IMR-90 (cell line): ENCODE results near the gene PPP2R1B. TPM values are rescaled to one million over a fixed set of nuclear protein-coding genes. Genes with fewer than 3 reads are reported as not detected.

ENCODE experiments used
- ATAC-seq: fragments of 200-7000 bp; cut with Tn5 transposase; 2 replicates; pipeline ENCODE4 v1.9.1; 2020; ENCODE audit warnings: low read depth, mild to moderate bottlenecking, moderate library complexity
- BruUV-seq: library from RNA; stranded (reverse); fragments of 400-500 nt; replicated peaks from 2 replicates; lab custom pipeline; 2021; lab: Mats Ljungman, UMichigan
- CTCF ChIA-PET: fragments of 300-600 bp; formaldehyde crosslinking; extraction: SDS; loops from one replicate; lab custom pipeline; 2021; ENCODE audit warnings: antibody characterized with exemption; lab: Yijun Ruan, JAX
- POLR2A ChIA-PET: fragments of 300-600 bp; sonication (Branson Sonifier 250); formaldehyde crosslinking; loops from one replicate; lab custom pipeline; 2022; ENCODE audit warnings: antibody characterized with exemption; ENCODE audit not compliant: unreplicated experiment; lab: Charles Lee
- DNase-seq: peaks from one replicate; pipeline ENCODE4 v3.0.0; 2013
- H2AFZ ChIP-seq: replicated peaks from 2 replicates; pipeline ENCODE3; 2013; ENCODE audit warnings: low read length, mild to moderate bottlenecking; ENCODE audit not compliant: poor library complexity
- H2AK5ac ChIP-seq: 2 replicates; pipeline ENCODE4 v1.6.1; 2013; ENCODE audit warnings: low read depth, low read length, inconsistent platforms
- H2AK9ac ChIP-seq: replicated peaks from 2 replicates; pipeline ENCODE3; 2013; ENCODE audit warnings: mild to moderate bottlenecking, low read depth, low read length, moderate library complexity; ENCODE audit not compliant: poor library complexity
- H2BK120ac ChIP-seq: 2 replicates; pipeline ENCODE4 v1.6.1; 2013; ENCODE audit warnings: low read depth, low read length, inconsistent platforms
- H2BK15ac ChIP-seq: 3 replicates; pipeline ENCODE4 v1.6.1; 2013; ENCODE audit warnings: low read depth, low read length, inconsistent platforms
- H2BK20ac ChIP-seq: 2 replicates; pipeline ENCODE4 v1.6.1; 2013; ENCODE audit warnings: low read depth, mild to moderate bottlenecking, inconsistent platforms, low read length, moderate library complexity
- H2BK5ac ChIP-seq: 2 replicates; pipeline ENCODE4 v1.6.1; 2013; ENCODE audit warnings: mild to moderate bottlenecking, low read depth, low read length, inconsistent platforms; ENCODE audit not compliant: poor library complexity, severe bottlenecking
- H3K14ac ChIP-seq: replicated peaks from 2 replicates; pipeline ENCODE4 v1.6.1; 2013; ENCODE audit warnings: low read depth, low read length, inconsistent platforms
- H3K18ac ChIP-seq: 2 replicates; pipeline ENCODE4 v1.6.1; 2013; ENCODE audit warnings: low read depth, low read length, control low read depth
- H3K23ac ChIP-seq: 2 replicates; pipeline ENCODE4 v1.6.1; 2013; ENCODE audit warnings: low read depth, low read length, inconsistent platforms
- H3K27ac ChIP-seq: 2 replicates; pipeline ENCODE4 v1.5.1; 2013; ENCODE audit warnings: mild to moderate bottlenecking, control low read depth, low read length; ENCODE audit not compliant: insufficient read depth
- H3K27me3 ChIP-seq: 2 replicates; pipeline ENCODE4 v1.6.1; 2013; ENCODE audit warnings: low read length; ENCODE audit not compliant: control insufficient read depth, insufficient read depth
- H3K36me3 ChIP-seq: 2 replicates; pipeline ENCODE4 v1.6.1; 2013; ENCODE audit warnings: low read length, mixed read lengths; ENCODE audit not compliant: control insufficient read depth, insufficient read depth
- H3K4ac ChIP-seq: 2 replicates; pipeline ENCODE4 v1.6.1; 2013; ENCODE audit warnings: low read depth, low read length, inconsistent platforms
- H3K4me1 ChIP-seq: 2 replicates; pipeline ENCODE4 v1.6.1; 2013; ENCODE audit warnings: low read length, mixed read lengths; ENCODE audit not compliant: control insufficient read depth, insufficient read depth
- H3K4me2 ChIP-seq: 2 replicates; pipeline ENCODE4 v1.6.1; 2013; ENCODE audit warnings: low read depth, mild to moderate bottlenecking, control low read depth, low read length, moderate library complexity
- H3K4me3 ChIP-seq: 2 replicates; pipeline ENCODE4 v1.5.1; 2013; ENCODE audit warnings: low read depth, mild to moderate bottlenecking, control low read depth, low read length, moderate library complexity; ENCODE audit not compliant: insufficient read depth
- H3K56ac ChIP-seq: 2 replicates; pipeline ENCODE4 v1.6.1; 2013; ENCODE audit warnings: low read length, inconsistent platforms; ENCODE audit not compliant: insufficient read depth; ENCODE audit errors: extremely low read depth
- H3K79me1 ChIP-seq, 2 experiments: 2 replicates each; pipeline ENCODE4 v1.6.1; 2013; ENCODE audit warnings: low read length in 2 of 2, inconsistent platforms in 1 of 2, low read depth in 1 of 2
- H3K9ac ChIP-seq: 2 replicates; pipeline ENCODE4 v1.6.1; 2013; ENCODE audit warnings: low read depth, low read length, control low read depth
- H3K9me1 ChIP-seq: 2 replicates; pipeline ENCODE4 v1.6.1; 2013; ENCODE audit warnings: low read length, inconsistent platforms; ENCODE audit not compliant: insufficient read depth
- H3K9me3 ChIP-seq: 2 replicates; pipeline ENCODE4 v1.6.1; 2013; ENCODE audit warnings: low read length; ENCODE audit not compliant: control insufficient read depth, insufficient read depth
- H4K20me1 ChIP-seq: 2 replicates; pipeline ENCODE4 v1.6.1; 2013; ENCODE audit warnings: low read length, inconsistent platforms; ENCODE audit not compliant: insufficient read depth
- H4K5ac ChIP-seq: 2 replicates; pipeline ENCODE4 v1.6.1; 2013; ENCODE audit warnings: mild to moderate bottlenecking, low read depth, low read length, control low read depth
- H4K8ac ChIP-seq, 2 experiments: 2 replicates each; pipeline ENCODE4 v1.6.1; 2013; ENCODE audit warnings: low read depth in 2 of 2, low read length in 2 of 2, control low read depth in 1 of 2, inconsistent platforms in 1 of 2
- H4K91ac ChIP-seq: 2 replicates; pipeline ENCODE4 v1.6.1; 2013; ENCODE audit warnings: low read depth, low read length, inconsistent platforms; ENCODE audit not compliant: insufficient read depth
- BHLHE40 ChIP-seq: fragments of 150-350 bp; IDR thresholded peaks from 2 replicates; pipeline ENCODE4 v1.6.1; 2016; ENCODE audit warnings: mild to moderate bottlenecking, low read depth, low read length
- CEBPB ChIP-seq: IDR thresholded peaks from 2 replicates; pipeline ENCODE4 v1.6.1; 2012; ENCODE audit warnings: low read depth, low read length, improper control_type of control experiment
- CHD1 ChIP-seq: IDR thresholded peaks from 2 replicates; pipeline ENCODE4 v1.6.1; 2012; ENCODE audit warnings: low read depth, low read length, improper control_type of control experiment
- FOS ChIP-seq: fragments of 150-350 bp; IDR thresholded peaks from 2 replicates; pipeline ENCODE4 v1.6.1; 2016; ENCODE audit warnings: low read depth, low read length
- MAFK ChIP-seq: IDR thresholded peaks from 2 replicates; pipeline ENCODE4 v1.6.1; 2012; ENCODE audit warnings: low read depth, low read length, improper control_type of control experiment
- MAZ ChIP-seq: IDR thresholded peaks from 2 replicates; pipeline ENCODE4 v1.6.1; 2012; ENCODE audit warnings: low read depth, mild to moderate bottlenecking, low read length, improper control_type of control experiment, moderate library complexity, borderline replicate concordance
- MXI1 ChIP-seq: IDR thresholded peaks from 2 replicates; pipeline ENCODE4 v1.6.1; 2012; ENCODE audit warnings: low read depth, mild to moderate bottlenecking, low read length, moderate library complexity, borderline replicate concordance
- NFE2L2 ChIP-seq: fragments of 150-350 bp; IDR thresholded peaks from 2 replicates; pipeline ENCODE4 v1.6.1; 2016; ENCODE audit warnings: low read depth, mild to moderate bottlenecking, low read length
- POLR2A ChIP-seq: IDR thresholded peaks from 2 replicates; pipeline ENCODE4 v1.6.1; 2012; ENCODE audit warnings: mild to moderate bottlenecking, low read depth, low read length
- RAD21 ChIP-seq: IDR thresholded peaks from 2 replicates; pipeline ENCODE4 v1.6.1; 2012; ENCODE audit warnings: low read length, improper control_type of control experiment
- RFX5 ChIP-seq: IDR thresholded peaks from 2 replicates; pipeline ENCODE4 v1.8.0; 2012; ENCODE audit warnings: low read depth, mild to moderate bottlenecking, low read length, moderate library complexity
- SMC3 ChIP-seq: fragments of 150-350 bp; IDR thresholded peaks from 2 replicates; pipeline ENCODE4 v1.6.1; 2016; ENCODE audit warnings: low read depth, mild to moderate bottlenecking, antibody characterized with exemption, low read length, moderate library complexity
- USF2 ChIP-seq: fragments of 150-350 bp; IDR thresholded peaks from 2 replicates; pipeline ENCODE4 v1.6.1; 2017; ENCODE audit warnings: mild to moderate bottlenecking, antibody characterized with exemption, low read length, low read depth
- WGBS, 2 experiments: methylation state at CpG; one replicate each; pipeline versions ENCODE4 v1.1.5 to v1.1.7; 2013; ENCODE audit warnings: missing lambda C conversion rate in 2 of 2; ENCODE audit not compliant: insufficient read length in 1 of 2; ENCODE audit errors: extremely low coverage in 2 of 2; 5-methylcytosine and 5-hydroxymethylcytosine counted together
- dilution Hi-C: fragments of 300-500 bp; cut with HindIII; formaldehyde crosslinking; loops from one replicate; pipeline ENCODE4 v1.14.3; 2018; ENCODE audit warnings: low sequenced_read_pairs; ENCODE audit not compliant: unreplicated experiment
- in situ Hi-C: fragments of 300-500 bp; cut with MboI; formaldehyde crosslinking; loops from 3 replicates; pipeline ENCODE4 v1.14.3; 2019; ENCODE audit warnings: low sequenced_read_pairs, inconsistent platforms, mixed read lengths
- intact Hi-C: fragments of 100-400 bp; cut with micrococcal nuclease; formaldehyde crosslinking; loops from 2 replicates; pipeline ENCODE4 v1.10.0; 2022
- polyA plus RNA-seq, 3 experiments: library from polyadenylated mRNA; depleted of rRNA; stranded (reverse); fragments of >200 nt; gene quantifications; 2 replicates each; pipeline ENCODE4 v1.2.3, GENCODE V29; 2012; ENCODE audit warnings: low replicate concordance in 1 of 3
- total RNA-seq: library from RNA; depleted of rRNA; stranded (reverse); fragments of >200 nt; gene quantifications from 2 replicates; pipeline ENCODE4 v1.2.3, GENCODE V29; 2012

PPP2R1B gene
- total and polyA plus RNA-seq, 2 of the 4 experiments (the other 2 are of a cell fraction): 23.0 to 62.9 TPM

- ATAC-seq (no peak), DNase-seq (no peak)
- Histone ChIP-seq H4K20me1 (no peaks in the 10 kb centered on the region), H3K27me3 (no peaks in the 10 kb centered on the region), H3K36me3 (peaks cover 14% of the 10 kb centered on the region), H3K79me1 (peaks cover 3% of the 10 kb centered on the region in 2 experiments; a peak in 1 of 4 replicates), H2BK15ac (no peak overlapping the region), H2BK5ac (no peak overlapping the region), H2BK120ac (no peak overlapping the region), H3K23ac (no peak overlapping the region), H3K4me1 (no peaks in the 10 kb centered on the region), H4K8ac (no peak overlapping the region), H3K9me1 (peaks cover 4% of the 10 kb centered on the region; the same call in 1 of the 2 replicates), H4K5ac (no peak overlapping the region), H3K9me3 (no peaks in the 10 kb centered on the region), H3K56ac (no peak overlapping the region), H3K14ac (no peak overlapping the region), H3K27ac (no peak overlapping the region), H3K18ac (no peak overlapping the region), H4K91ac (no peak overlapping the region), H3K4me3 (no peak overlapping the region), H3K4ac (no peak overlapping the region), H2BK20ac (no peak overlapping the region), H3K4me2 (no peak overlapping the region), H2AK9ac (no peak overlapping the region), H2AFZ (no peak overlapping the region), H2AK5ac (no peak overlapping the region), H3K9ac (no peak overlapping the region)
- in situ Hi-C loops (no loop called here), dilution Hi-C loops (no loop called here), intact Hi-C loops (no loop called here)
- CTCF ChIA-PET: no interaction called here
- no CpG with 5 or more reads among the region's 1 CpG for WGBS, 2 experiments
- BruUV-seq: no TSS peak
- TF ChIP-seq MAZ (no peak), USF2 (no peak), RFX5 (no peak), SMC3 (no peak), NFE2L2 (no peak), BHLHE40 (no peak), CEBPB (no peak), RAD21 (no peak), MXI1 (no peak), FOS (no peak), CHD1 (no peak), MAFK (no peak), POLR2A (no peak)
- POLR2A ChIA-PET: no interaction called here
Observed at GRCh38 chr11:111807076-111807475, 40.9 kb upstream of the PPP2R1B start.
